ENCODE data around the gene TTI1. TPM values are rescaled to one million over a fixed set of nuclear protein-coding genes. Genes with fewer than 3 reads are reported as not detected.

The TTI1 gene
- total RNA-seq, 1 donor from 2014 or later = 22.4 TPM

DNA sequence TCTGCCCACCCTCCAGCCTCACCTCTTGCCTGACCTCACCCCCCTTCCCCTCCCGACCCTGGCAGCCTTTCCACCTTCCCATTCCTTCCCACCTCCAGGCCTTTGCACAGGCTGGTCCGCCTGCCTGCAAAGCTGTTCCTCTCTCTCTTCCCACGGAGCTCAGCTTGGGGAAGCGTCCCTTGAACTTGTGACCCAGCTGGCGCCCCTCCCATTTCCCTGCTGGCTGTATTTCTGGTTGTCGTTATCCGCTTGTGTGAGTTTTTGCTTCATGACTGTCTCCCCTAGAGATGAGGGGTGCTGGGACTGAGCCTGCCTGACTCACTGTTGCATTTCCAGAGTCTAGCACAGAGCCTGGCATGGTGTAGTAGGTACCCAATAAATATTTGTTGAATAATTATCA lies 97.8 kb downstream of the TTI1 start:
- Histone ChIP-seq H3K36me3 (ENCODE audit: control insufficient read depth in 3 of 3, insufficient read depth in 3 of 3, low read length in 3 of 3) (no peaks in the 10 kb centered on the region), H3K4me1 (ENCODE audit: control insufficient read depth in 3 of 3, insufficient read depth in 3 of 3, low read length in 3 of 3) (no peaks in the 10 kb centered on the region), H3K27me3 (ENCODE audit: control insufficient read depth in 3 of 3, insufficient read depth in 3 of 3, low read length in 3 of 3) (peaks cover 9 to 35% (median 24%) of the 10 kb centered on the region in 3 donors), H3K9me3 (ENCODE audit: control insufficient read depth in 3 of 3, low read length in 3 of 3) (no peaks in the 10 kb centered on the region), H3K4me3 (ENCODE audit: low read length in 3 of 3) (no peak overlapping the region), H3K9ac (ENCODE audit: low read depth in 1 of 3, low read length in 3 of 3) (no peak overlapping the region), H3K27ac (ENCODE audit: low read depth, low read length) (no peak overlapping the region)

DNA sequence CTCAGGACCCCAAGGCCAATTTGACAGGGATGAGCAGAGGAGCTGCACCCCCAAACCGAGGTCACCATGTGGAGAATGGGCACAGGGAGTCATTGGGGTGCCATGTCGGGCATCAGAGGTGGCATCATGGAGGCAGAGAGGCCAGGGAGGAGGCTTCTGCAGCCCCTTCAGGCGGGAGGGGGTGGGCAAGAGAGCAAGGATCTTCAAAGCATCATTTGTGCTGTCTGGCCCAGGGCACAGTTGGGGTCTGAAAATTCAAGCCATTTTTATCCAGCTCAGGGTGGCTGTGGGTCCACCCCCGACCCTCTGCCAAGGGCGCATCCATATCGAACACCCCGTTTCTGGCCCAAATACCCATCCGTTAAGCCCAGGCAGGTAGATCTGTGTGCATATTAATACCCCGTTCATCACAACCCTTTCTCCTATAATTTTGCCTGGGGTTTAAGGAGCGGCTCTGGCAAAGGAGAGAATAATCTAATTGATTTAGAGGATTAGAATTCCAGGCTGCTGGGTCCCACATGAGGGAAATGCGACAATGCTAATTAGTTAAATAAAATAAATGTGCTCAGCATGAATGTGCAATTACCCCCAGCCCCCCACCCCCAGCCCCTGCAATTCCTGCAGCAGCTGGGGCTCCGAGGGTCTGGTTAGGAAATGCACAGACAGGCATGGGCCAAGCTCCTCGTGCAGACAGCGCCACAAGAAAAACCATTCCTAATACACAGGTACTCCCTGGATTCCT lies 98.5 kb downstream of the TTI1 start:
- no peak overlapping the region for H3K9ac ChIP-seq (ENCODE audit: low read depth in 1 of 3, low read length in 3 of 3)
- H3K27me3 ChIP-seq (ENCODE audit: control insufficient read depth in 3 of 3, insufficient read depth in 3 of 3, low read length in 3 of 3) = peaks cover 9 to 37% (median 29%) of the 10 kb centered on the region in 3 donors
- no peak overlapping the region for H3K4me3 ChIP-seq (ENCODE audit: low read length in 3 of 3)
- no peaks in the 10 kb centered on the region for H3K9me3 ChIP-seq (ENCODE audit: control insufficient read depth in 3 of 3, low read length in 3 of 3)
- no peaks in the 10 kb centered on the region for H3K36me3 ChIP-seq (ENCODE audit: control insufficient read depth in 3 of 3, insufficient read depth in 3 of 3, low read length in 3 of 3)
- no peak overlapping the region for H3K27ac ChIP-seq (ENCODE audit: low read depth, low read length)
- no peaks in the 10 kb centered on the region for H3K4me1 ChIP-seq (ENCODE audit: control insufficient read depth in 3 of 3, insufficient read depth in 3 of 3, low read length in 3 of 3)

DNA sequence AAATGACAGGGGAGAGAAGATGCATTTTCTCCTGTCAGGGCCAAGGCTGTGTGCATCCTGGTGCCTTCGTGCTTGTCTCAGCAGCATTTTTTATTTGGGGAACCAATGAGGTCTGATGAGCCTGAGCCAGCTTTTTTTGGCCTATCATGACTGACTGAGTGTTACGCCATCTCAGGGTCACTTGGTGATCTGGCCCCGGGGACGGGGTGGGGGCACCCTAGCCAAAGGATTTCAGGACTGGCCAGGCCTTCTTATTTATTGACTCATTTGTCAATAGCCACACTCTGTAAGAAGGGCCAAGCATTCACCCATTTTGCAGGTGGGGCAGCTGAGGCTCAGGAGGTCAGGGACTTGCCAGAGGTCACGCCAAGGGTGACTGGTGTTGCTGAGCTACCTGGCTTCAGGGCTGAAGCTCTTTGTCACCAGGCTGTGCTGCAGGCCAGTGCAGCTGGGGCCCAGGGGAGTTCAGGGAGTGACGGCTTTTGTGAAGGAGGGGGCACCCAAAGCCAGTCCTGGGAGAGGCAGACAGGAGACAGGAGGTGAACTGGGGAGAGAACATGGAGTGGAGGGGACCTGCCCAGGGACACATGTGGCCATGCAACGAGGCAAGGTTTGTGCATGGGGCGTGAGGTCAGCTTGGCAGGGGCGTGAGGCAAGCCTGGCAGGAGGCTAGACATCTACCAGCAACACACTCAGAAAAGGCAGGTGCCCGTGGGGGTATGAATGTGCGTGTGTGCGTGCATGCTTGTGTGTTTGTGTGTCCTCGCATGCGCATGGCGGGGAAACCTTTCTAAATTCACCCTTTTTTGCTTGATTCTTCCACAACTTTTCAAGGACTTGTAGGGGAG lies 99.2 kb downstream of the TTI1 start:
- H3K27me3 ChIP-seq (ENCODE audit: control insufficient read depth in 3 of 3, insufficient read depth in 3 of 3, low read length in 3 of 3) = peaks cover 16 to 41% (median 37%) of the 10 kb centered on the region in 3 donors
- no peaks in the 10 kb centered on the region for H3K36me3 ChIP-seq (ENCODE audit: control insufficient read depth in 3 of 3, insufficient read depth in 3 of 3, low read length in 3 of 3)
- H3K4me3 ChIP-seq (ENCODE audit: low read length in 3 of 3) = no peak overlapping the region
- no peak overlapping the region for H3K27ac ChIP-seq (ENCODE audit: low read depth, low read length)
- H3K9me3 ChIP-seq (ENCODE audit: control insufficient read depth in 3 of 3, low read length in 3 of 3) = no peaks in the 10 kb centered on the region
- no peaks in the 10 kb centered on the region for H3K4me1 ChIP-seq (ENCODE audit: control insufficient read depth in 3 of 3, insufficient read depth in 3 of 3, low read length in 3 of 3)
- no peak overlapping the region for H3K9ac ChIP-seq (ENCODE audit: low read depth in 1 of 3, low read length in 3 of 3)

Other genes with a start within 250 kb of the TTI1 start
- gene VSTM2L, start 130.3 kb downstream of the TTI1 start, total RNA-seq = not detected
- gene RPRD1B, start 290 bp upstream of the TTI1 start, total RNA-seq = 35.5 TPM
- gene TGM2, start 131.8 kb upstream of the TTI1 start, total RNA-seq = 7.3 TPM
- gene KIAA1755, start 227.3 kb upstream of the TTI1 start, total RNA-seq = 3.7 TPM